GM18511 (cell line): Measurements from ENCODE around the gene CCDC172.
A peak's percentile ranks its signal among the peaks of the same experiment; 100 is the strongest.

Source experiments
- ATAC-seq: cut with Tn5 transposase; IDR thresholded peaks from one replicate; pipeline ENCODE4 v1.9.1; 2021; ENCODE audit warnings: mild to moderate bottlenecking, moderate library complexity; ENCODE audit not compliant: unreplicated experiment

CCDC172 gene

GRCh38 chr10:116324227-116324950 is at the start of gene CCDC172:
Gene CCDC172 (plus strand): TSS chr10:116324448. CDS start chr10:116325012, 564 bp downstream.
- ATAC-seq, result no peak

- no peak for ATAC-seq
Observed at GRCh38 chr10:116276981-116277380, 47.3 kb upstream of the CCDC172 start.

- no peak for ATAC-seq
Observed at GRCh38 chr10:116278846-116279245, 45.4 kb upstream of the CCDC172 start.

GRCh38 chr10:116281775-116282174 is 42.5 kb upstream of the CCDC172 start:
- no peak for ATAC-seq

- ATAC-seq, result no peak
Observed at GRCh38 chr10:116286626-116287200, 37.5 kb upstream of the CCDC172 start.

- no peak for ATAC-seq
Observed at GRCh38 chr10:116287906-116288501, 36.2 kb upstream of the CCDC172 start.

GRCh38 chr10:116289652-116290051 is 34.6 kb upstream of the CCDC172 start:
- no peak for ATAC-seq

- ATAC-seq, result no peak
Observed at GRCh38 chr10:116292493-116292892, 31.8 kb upstream of the CCDC172 start.

GRCh38 chr10:116296291-116296721 is 27.9 kb upstream of the CCDC172 start:
- no peak for ATAC-seq

GRCh38 chr10:116298586-116298985 is 25.7 kb upstream of the CCDC172 start:
- ATAC-seq, result no peak

GRCh38 chr10:116300542-116300941 is 23.7 kb upstream of the CCDC172 start:
- ATAC-seq, result no peak

GRCh38 chr10:116304923-116305322 is 19.3 kb upstream of the CCDC172 start:
- ATAC-seq, result no peak

GRCh38 chr10:116306847-116307246 is 17.4 kb upstream of the CCDC172 start:
- no peak for ATAC-seq

GRCh38 chr10:116307455-116307854 is 16.8 kb upstream of the CCDC172 start:
- no peak for ATAC-seq

- ATAC-seq, result no peak
Observed at GRCh38 chr10:116311016-116311415, 13.2 kb upstream of the CCDC172 start.

- ATAC-seq, result no peak
Observed at GRCh38 chr10:116311706-116312490, 12.3 kb upstream of the CCDC172 start.

GRCh38 chr10:116312548-116312947 is 11.7 kb upstream of the CCDC172 start:
- no peak for ATAC-seq

- peak; percentile 52 for ATAC-seq
Observed at GRCh38 chr10:116316503-116316902, 7.7 kb upstream of the CCDC172 start.

GRCh38 chr10:116324951-116325635 is 845 bp downstream of the CCDC172 start:
- no peak for ATAC-seq

- ATAC-seq, result no peak
Observed at GRCh38 chr10:116325987-116326386, 1.7 kb downstream of the CCDC172 start.

GRCh38 chr10:116329153-116329552 is 4.9 kb downstream of the CCDC172 start:
- no peak for ATAC-seq
